Stimulated activated CD4-positive, alpha-beta T cell treated with anti-CD3 and anti-CD28 coated beads, Interleukin-12 subunit alpha, Interleukin-12 subunit beta, amount 100 ng/mL, for 48 hours (primary cell): ENCODE measurements around the gene TMEM86B.
A peak's percentile ranks its signal among the peaks of the same experiment; 100 is the strongest.

ENCODE experiments used
- DNase-seq, 3 donors: peaks; one replicate each; pipeline ENCODE4 v3.0.0-alpha.2; 2020; ENCODE audit warnings: low read depth in 2 of 3, low spot score in 1 of 3

The TMEM86B gene

DNA sequence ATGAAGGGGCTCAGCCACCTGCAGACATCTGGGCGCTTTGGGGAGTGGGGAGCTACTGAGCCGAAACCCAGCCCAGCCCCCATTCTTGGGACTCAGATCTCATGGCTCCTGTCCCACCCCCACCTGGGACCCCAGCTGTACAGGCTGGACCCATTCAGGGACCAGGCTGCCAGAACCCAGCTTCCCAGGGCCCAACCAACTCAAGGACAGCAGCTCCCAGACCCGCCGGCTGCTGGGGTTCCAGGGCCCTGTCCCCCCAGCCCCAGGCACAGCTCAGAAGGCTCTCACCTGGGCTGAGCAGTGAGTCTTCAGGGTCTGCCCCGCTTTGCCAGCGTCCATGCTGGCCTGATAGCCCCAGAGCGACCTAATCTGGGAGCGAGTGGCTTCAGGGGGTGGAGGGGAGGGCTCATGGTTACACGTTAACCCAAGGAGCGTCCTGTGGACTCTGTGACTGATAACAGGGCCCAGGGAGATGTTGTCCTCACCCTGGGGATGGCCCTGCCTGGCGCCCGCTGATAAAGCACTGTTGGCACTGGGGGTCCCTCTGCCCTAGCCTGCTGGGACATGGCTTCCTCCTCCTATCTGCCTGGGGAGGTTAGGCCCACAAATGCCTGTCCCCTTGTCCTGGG, at the start of gene TMEM86B:
Gene TMEM86B (minus strand): TSS at position 361 of the 629 bp plus-strand sequence. CDS start 22 bp downstream, at position 339.
- DNase-seq = no peak

DNA sequence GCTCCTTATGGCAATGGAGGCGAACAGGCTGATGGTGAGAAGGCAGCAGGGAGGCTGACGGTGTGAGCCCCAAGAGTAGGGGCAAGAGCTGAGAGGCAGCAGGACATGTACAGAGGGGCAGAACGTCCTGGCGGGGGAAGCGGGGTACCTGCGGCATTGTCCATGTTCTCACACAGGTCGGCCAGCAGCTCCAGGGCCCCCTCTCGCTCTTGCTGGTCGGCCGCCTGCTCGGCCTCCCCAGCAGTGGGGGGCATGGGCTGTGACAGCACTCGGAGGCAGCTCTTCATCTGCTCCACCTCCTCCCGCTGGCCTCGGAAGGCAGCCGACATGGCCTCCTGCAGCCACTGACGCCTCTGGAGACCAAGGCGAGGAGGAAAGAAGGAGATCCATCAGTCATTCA, 48.9 kb upstream of the TMEM86B start:
- no peak for DNase-seq

DNA sequence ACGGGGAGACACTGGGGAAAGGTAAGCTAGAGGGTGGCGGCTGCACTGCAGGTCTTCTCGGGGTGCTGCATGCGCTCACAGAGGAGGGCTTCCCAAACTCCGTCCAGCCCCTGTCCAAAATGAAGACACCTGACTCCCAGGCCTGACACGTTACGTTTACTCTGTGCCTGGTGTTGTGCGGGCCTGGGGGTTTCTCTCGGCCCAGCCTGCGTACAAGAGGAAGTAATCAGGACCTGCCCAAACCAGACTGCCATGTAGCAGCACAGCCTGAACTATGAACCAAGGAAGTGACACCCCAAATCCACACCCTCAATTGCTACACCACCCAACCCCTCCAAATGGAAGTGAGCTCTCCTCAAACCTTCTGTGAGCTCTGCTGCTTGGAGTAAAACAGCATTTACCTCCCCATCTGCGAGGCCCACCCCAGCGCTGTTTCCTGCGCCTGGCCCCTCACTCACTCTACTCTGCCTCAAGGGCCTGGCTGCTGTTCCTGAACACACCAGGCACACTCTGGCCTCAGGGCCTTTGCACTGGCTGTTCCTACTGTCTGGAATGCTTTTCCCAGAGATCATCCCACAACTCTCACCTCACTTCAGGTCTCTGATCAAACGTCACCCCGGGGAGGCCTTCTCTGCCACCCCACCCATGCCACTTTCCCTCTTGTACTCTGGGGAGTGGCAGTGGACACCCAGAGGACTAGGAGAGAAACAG, 48.3 kb upstream of the TMEM86B start:
- DNase-seq = no peak

DNA sequence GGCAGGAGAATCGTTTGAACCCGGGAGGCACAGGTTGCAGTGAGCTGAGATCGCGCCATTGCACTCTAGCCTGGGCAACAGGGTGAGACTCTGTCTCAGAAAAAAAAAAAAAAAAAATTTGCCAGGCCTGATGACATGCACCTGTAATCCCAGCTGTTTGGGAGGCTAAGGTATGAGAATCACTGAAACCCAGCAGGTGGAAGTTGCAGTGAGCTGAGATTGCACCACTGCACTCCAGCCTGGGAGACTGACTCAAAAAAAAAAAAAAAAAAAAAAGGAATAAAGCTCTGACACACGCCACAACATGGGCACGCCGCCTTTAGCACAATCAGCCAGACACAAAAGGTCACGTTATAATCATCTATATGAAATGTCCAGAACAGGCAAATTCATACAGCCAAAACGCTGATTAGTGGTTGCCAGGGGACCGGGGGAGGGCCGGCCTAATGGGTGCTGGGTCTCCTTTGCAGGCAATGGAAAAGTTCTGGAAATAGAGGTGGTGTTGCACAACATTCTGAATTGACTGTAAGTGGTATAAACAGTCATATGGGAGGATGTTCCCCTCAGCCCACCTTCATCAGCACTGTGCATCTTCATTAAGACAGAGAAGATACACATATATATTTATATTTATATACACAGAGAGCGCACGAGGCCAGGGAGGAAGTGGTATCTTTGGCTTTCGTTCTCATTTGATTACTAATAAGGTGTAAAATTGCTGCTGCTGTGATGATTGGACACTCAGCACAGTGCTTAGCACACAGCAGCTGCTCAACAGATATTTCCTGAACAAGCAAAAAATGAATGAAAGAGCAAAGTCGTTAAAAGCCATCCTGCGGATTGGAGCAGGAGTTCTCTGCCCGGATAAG, 47.5 kb upstream of the TMEM86B start:
- no peak for DNase-seq

DNA sequence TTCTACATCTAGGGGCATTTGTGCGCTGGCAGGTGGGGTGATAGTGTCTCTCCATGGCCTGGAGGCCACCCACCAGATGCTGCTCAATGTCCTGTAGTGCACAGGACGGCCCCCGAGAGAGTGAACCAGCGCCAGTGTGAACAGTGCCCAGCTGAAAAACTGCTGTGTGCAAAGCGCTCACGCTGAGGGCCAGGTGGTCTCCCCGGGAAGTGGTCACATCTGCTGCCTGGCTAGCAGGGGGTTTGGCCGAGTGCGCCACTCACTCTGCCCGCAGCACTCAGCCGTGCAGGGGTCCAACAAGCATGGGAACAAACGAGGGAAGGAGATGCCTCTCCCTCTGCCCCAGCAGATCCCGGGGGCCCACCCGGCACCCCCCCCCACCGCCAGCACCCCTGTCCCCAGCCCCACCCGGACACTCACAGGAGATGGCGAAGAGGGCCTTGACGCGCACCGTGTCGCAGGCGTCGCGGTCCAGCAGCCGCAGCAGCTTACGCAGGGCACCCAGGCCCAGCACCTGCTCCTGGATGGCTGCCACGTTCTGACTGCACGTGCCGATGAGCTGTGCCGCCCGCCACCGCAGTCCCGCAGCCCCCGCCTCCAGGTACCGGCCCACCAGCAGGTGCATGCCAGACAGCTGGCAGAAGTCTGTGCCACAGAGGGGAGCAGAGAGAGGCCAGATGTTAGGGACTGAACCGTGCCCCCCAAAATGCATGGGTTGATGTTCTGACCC, 45.6 kb upstream of the TMEM86B start:
- DNase-seq = no peak

DNA sequence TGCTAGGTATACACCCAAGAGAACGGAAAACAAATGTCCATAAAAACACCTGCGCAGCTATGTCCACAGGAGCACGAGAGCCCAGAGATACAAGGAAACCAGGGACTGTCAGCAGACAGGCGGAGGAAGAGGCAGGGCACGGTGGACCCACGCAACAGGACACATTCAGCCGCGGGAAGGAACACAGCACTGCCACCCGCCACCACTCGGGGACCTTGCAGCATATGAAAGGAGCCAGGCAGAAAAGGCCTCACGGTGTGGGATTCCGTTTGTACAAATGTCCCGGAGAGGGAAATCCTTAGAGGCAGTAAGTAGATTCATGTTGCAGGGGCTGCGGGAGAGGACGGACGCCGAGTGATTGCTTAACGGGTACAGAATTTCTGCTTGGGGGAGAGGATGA, 43.6 kb upstream of the TMEM86B start:
- no peak for DNase-seq

DNA sequence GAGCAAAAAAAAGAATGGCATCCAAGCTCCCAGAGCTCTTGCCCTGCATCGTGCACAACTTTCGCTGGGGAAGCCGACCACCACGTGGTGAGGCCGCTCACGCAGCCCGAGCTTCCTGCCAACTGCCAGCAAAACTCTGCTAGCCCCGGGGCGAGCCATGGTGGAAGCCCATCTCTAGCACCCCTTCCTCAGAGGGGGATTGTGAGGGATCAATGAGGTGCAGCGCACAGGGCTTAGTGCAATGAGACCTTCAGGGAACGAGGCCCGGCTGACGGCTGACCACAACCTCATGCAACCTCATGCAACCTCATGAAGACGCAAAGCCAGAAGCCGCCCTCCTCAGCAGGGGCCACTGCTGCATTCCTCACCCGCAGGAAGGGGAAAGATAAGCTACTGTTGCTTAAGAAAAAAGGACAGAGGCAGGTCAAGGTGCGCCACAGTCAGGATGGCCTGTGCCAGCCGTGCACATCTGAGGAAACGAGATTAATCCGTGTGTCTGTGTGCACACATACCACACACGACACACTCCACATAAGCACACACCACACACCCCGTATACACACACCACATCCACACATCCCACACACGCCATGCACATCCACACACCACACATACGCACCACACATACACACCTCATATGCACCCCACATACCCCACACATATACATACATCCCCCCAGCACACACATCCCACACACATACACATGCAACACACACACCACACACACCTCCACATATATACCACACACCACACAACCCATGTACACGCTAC, 41.8 kb upstream of the TMEM86B start:
- DNase-seq = no peak

GRCh38 chr19:55269299-55269698, 40.7 kb upstream of the TMEM86B start:
- no peak for DNase-seq

DNA sequence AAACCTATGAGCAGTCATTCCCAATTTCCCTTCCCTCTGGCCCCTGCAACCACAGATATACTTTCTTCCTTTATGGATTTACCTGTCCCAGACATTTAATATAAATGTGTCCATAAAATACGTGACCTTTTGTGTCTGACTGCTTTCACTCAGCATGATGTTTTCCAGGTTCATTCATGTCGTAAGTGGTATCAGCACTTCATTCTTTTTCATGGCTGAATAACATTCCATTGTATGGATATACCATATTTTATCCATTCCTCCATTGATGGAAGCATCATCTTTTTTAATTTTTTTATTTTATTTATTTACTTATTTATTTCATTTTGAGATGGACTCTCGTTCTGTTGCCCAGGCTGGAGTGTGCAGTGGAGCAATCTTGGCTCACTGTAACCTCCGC, 38.3 kb upstream of the TMEM86B start:
- DNase-seq = no peak

- DNase-seq = no peak
Observed at GRCh38 chr19:55266404-55266803, 37.8 kb upstream of the TMEM86B start.

GRCh38 chr19:55265723-55266386, 37.3 kb upstream of the TMEM86B start:
- no peak for DNase-seq

- no peak for DNase-seq
Observed at GRCh38 chr19:55265173-55265572, 36.6 kb upstream of the TMEM86B start.

DNA sequence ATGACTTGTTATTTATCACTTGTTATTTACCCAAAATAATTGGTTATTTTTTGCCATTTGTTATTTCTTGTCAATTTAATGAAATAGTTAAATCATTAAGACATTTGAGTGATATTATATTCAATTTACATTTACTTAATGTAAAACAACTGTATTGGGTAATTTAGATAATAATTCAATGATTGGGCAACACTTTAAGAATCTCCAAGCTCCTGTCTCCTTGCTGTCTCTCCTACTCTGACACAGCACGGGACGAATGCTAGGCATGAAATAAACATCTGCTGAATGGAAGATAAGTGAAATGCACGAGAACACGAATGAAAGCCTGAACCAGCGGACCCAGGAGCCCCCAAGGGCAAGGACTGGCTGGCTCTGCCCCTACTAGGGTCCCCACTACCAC, 36.0 kb upstream of the TMEM86B start:
- DNase-seq = no peak

DNA sequence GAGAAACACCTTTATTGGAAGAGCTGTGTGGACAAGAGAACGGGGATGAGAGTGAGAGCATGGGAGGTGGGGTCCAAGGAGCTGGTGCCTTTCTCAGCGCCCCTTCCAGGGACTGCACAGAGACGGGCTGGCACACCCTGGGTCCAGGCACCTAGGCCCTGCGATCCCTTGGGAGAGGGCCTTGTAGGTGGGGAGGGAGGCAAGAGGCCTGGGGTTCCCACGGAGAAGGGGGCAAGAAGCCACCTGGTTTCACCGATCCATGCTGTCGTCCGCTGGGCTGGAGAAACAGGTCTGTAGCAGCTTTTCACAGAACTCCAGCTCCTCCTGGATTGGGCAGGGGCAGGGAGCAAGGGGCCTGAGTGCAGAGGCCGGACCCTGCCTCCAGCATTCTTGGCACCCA, 33.8 kb upstream of the TMEM86B start:
- DNase-seq = no peak

DNA sequence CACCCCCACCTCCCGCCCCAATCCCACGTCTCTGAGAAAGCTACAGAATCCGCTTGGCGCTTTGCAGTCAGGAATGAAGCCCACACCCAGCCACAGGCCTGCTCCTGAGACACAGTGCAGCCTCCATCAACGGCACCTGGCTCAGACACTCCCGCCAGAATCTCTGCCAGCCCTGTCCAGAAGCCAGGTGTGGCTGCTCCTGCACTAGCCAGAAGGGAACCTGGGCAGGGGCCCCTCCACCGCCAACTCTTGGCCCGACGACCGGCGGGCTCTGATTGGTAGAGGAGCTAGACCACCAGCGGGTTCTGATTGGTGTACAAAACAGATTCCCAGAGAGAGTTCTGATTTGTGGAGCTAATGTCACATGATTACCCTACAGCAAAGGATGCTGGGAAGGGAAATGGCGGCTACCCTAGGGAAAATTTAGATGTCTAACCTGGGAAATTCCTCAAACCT, 33.1 kb upstream of the TMEM86B start:
- DNase-seq = no peak

DNA sequence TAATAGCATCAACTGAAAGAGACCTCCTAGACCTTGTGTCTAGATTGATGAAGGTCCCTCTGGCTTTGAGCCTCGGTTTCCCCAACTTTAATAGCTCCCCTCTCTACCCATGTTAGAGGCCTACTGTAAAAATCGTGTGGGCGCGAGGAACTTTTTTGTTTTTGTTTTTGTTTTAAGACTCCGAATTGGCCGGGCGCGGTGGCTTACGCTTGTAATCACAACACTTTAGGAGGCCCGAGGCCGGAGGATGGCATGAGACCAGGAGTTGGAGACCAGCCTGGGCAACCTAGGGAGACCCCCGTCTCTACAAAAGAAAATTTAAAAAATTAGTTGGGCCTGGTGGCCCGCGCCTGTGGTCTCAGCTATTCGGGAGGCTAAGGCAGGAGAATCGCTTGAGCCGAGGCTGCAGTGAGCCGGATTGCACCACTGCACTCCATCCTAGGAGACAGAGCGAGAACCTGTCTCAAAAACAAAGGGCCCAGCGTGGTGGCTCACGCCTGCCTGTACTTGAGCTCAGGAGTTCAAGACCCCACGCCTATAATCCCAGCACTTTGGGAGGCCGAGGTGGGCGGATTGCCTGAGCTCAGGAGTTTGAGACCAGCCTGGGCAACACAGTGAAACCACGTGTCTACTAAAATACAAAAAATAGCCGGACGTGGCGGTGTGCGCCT, 31.1 kb upstream of the TMEM86B start:
- DNase-seq = no peak

DNA sequence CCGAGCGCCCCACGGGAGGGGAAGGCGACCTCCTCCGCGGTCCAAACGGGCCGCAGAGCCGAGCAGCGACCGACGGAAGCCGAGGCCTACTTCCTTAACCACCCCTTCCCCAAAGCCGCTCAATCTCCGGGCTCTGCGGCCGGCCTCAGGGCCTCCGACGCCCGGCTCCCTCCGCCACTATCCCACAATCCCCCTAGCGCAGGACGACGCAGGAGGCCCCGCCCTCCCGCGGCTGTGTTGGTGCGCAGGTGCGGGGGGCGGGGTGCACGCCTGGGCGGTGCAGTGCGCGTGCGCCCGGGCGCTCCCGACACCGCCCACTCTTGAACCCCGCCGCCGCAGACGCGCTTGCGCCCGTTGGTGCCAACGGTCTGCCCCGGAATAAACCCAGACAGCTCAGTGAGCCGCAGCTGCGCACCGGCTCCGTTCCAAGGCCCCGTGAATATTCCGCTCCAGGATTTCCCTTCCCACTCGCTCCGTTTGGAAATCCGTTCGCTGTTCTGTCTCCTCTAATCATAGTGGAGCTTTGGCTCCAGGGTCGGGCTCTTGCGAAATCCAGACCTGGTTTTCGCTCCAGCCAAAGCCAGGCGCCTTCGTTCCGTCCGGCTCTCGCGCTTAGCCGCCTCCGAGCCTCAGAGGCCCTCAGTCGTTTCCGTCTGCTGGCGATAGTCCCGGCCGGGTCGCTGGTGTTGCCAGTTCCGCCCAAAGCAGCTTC, 30.4 kb upstream of the TMEM86B start, which contains the start of gene PPP6R1:
Gene PPP6R1 (minus strand): TSS at position 190 of the 712 bp plus-strand sequence. CDS start 11,914 bp downstream, outside the sequence.
- peak; percentile 92 to 99 (median 94) for DNase-seq

DNA sequence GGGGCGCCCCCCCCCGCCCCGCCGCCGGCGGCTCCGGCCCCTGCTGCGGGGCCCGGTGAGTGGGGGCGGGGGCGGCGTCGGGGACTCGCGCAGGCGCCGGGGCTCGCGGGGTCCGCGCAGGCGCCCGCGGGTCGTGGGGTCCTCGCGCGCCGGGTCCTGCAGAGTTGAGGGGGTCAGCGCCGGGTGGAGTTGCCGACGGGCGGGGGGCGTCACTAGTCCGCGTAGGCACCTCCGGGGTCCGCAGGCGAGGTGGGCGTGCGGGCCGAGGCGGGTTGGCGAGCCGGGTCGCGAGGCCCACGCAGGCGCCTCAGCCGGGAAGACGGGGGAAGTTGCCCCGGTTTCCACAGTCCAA, 29.9 kb upstream of the TMEM86B start:
- peak in 1 of 3 donors; percentile 26 for DNase-seq
